Endothelial cell of umbilical vein (primary cell): ENCODE results near the gene MYO9A.

Experiments
- CTCF ChIP-seq, 2 donors: IDR thresholded peaks; 1 replicate in 1 of 2; 2 replicates in 1 of 2; pipeline ENCODE4 v1.5.1; 2011; ENCODE audit warnings: low read length in 2 of 2, mild to moderate bottlenecking in 2 of 2, moderate library complexity in 2 of 2, control low read depth in 1 of 2, inconsistent platforms in 1 of 2, low read depth in 1 of 2; ENCODE audit not compliant: insufficient read depth in 1 of 2; ENCODE audit errors: extremely low read depth in 1 of 2
- POLR2A ChIP-seq: IDR thresholded peaks from 2 replicates; pipeline ENCODE4 v1.6.1; 2012; ENCODE audit warnings: low read depth, mild to moderate bottlenecking, control low read depth, low read length

DNA sequence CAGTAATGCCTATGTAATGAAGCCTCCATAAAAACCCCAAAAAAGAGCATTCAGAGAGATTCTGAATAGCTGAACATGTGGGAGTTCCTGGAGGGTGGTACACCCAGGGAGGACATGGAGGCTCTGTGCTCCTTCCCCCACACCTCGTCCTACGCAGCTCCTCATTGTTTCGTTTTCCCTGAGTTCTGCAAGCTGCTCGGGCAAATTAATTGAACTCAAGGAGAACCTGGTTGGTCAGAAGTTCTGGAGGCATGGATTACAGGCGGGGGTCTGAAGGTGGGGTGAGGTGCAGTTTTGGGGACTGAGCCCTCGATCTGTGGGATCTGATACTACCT lies 142.2 kb downstream of the MYO9A start:
- no peak for TF ChIP-seq CTCF (IDR thresholded peaks at IDR 0.05; ENCODE audit: extremely low read depth in 1 of 2, insufficient read depth in 1 of 2, low read depth in 1 of 2, low read length in 2 of 2)
- TF ChIP-seq POLR2A = no peak
